GM12875 (cell line): Measurements from ENCODE around the gene ZNF860.

ENCODE experiments used
- H3K4me3 ChIP-seq: one replicate; pipeline ENCODE4 v1.5.1; 2011; ENCODE audit warnings: low read depth, low read length, control low read depth
- TF ChIP-seq, protein P1 (sequence below): IDR thresholded peaks from 2 replicates; pipeline ENCODE4 v1.5.1; 2011; ENCODE audit warnings: low read depth, mild to moderate bottlenecking, control low read depth, inconsistent platforms, low read length, moderate library complexity, borderline replicate concordance; ENCODE audit not compliant: insufficient read depth

ZNF860 gene

DNA sequence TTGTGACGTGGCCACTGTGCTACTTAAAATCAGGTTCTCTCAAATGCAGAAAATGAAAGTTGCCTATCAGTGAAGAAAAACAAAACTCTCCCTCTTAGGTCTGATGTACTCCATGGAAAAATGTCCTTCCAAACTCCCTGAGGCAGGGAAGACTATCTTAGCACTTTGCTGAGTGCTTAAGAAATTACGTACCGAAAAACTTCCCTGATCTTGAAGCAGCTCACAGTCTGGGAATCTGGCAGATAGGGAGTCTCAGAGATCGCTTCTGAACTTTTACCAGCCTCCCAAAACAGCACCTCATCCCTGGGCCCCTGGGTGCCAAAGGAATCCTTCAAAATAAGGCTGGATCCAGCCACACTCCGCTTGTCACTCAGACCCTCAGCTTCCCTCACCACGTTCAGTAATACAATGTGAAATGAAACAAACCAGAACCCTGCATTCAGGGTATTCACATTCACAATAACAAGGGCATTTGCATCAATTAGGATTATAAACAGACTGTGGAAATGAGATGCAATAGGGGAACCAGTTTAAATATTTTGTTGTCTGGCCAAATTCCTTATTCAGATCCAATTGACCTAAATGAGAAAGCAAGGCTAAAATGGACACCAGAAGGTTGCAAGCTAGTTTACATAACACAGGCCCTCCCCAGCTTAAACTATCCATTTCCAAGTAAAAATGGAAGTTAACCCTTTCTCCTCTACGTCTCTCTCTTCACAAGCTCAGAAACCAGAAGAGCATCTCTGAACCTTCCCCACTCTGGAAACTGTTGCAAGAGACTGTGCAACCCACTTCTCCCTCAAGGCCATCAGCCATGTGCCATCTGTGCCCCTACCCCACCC, 21.4 kb upstream of the ZNF860 start:
- TF ChIP-seq, protein P1, sequence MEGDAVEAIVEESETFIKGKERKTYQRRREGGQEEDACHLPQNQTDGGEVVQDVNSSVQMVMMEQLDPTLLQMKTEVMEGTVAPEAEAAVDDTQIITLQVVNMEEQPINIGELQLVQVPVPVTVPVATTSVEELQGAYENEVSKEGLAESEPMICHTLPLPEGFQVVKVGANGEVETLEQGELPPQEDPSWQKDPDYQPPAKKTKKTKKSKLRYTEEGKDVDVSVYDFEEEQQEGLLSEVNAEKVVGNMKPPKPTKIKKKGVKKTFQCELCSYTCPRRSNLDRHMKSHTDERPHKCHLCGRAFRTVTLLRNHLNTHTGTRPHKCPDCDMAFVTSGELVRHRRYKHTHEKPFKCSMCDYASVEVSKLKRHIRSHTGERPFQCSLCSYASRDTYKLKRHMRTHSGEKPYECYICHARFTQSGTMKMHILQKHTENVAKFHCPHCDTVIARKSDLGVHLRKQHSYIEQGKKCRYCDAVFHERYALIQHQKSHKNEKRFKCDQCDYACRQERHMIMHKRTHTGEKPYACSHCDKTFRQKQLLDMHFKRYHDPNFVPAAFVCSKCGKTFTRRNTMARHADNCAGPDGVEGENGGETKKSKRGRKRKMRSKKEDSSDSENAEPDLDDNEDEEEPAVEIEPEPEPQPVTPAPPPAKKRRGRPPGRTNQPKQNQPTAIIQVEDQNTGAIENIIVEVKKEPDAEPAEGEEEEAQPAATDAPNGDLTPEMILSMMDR, result no peak
- no peak overlapping the region for H3K4me3 ChIP-seq

DNA sequence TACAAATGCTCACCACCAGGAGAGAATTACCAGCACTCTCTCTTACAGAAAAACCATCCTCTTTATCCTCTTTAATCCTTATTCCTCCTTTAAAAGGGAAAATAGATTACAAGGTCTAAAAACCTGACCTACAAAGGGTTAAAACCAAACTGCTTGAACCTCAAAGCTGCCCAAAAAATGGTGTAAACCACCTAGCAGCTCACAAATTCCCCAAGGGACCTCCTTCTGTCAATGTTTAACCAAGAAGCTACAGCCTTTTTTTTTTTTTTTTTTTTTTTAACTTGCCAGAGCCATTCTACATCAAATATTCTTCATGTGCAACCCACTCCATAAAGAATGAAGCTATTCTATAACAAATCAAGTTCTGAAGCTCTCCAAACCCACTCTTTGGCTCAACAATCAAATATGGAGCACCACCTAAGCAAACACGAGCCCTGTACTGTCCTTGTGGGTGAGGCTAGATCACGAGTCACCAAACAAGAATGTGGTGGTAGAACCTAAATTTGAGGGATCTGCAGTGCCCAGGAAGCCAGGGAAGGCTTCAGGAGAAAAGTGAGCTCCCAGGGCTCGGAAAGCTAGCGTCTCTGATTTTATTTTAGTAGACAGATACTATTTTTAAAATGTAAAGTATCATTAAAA, 20.6 kb upstream of the ZNF860 start:
- H3K4me3 ChIP-seq, result no peak overlapping the region
- TF ChIP-seq, protein P1, result no peak

DNA sequence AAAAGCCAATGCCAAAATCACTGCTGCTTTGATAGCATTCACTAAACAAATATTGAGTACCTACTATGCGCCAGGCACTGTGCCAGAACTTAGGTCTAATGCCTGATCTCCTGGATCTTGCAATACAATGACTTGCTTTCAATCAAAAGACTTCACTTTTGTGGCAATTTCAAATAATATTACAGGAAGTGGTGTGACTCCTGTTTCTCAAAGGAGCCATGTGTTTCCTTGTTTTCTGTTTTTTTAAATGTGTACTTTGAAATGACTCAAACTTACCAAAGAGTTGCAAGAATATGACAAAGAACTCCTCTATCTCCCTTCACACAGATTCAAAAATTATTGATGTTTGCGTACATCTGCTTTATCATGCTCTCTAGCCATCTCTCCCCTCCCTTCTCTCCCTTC, 18.7 kb upstream of the ZNF860 start:
- TF ChIP-seq, protein P1, result no peak
- no peak overlapping the region for H3K4me3 ChIP-seq

DNA sequence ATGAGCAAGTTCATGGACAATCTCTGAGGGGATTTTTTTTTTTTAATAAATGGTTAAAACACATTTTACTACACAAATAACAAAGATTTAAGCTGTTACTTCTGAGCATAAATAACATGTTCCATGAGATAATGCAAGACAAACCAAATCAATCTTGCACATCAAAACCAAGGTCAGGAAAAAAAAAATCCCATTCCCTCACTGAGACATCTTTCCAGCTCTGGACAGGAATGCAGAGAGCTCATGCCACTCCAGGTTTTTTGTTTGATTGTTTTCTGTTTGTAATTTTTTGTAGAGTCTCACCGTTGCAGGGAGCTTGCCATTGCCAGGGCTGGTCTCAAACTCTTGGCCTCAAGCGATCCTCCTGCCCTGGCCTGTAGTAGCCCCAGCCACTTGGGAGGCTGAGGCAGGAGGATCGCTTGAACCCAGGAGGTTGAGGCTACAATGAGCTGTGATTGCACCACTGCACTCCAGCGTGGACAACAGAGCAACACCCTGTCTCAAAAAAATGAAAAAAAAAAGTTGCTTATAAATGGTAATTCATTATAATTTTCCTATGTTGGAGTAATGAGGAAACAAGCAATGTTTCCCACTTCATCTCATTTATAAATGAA, 14.5 kb upstream of the ZNF860 start:
- TF ChIP-seq, protein P1, result no peak
- no peak overlapping the region for H3K4me3 ChIP-seq

DNA sequence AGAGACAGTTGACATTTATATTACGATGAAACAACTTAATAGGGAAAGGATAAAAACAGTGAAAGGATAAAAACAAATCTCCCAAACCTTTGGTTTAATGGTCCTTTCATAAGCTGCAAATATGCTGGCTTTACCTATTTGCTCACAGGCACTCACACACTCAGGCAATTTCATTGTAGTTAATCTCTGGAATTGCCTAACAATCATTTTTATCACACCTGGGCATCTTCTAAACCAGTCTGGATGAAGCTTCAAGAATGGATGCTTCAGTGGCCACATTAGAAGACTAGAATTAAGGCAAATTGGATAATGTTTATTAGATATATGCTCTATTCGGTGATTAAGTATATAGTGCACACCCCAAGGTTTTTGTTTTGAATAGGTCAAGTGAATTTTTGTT, 14.0 kb upstream of the ZNF860 start:
- TF ChIP-seq, protein P1, result no peak
- H3K4me3 ChIP-seq, result no peak overlapping the region

DNA sequence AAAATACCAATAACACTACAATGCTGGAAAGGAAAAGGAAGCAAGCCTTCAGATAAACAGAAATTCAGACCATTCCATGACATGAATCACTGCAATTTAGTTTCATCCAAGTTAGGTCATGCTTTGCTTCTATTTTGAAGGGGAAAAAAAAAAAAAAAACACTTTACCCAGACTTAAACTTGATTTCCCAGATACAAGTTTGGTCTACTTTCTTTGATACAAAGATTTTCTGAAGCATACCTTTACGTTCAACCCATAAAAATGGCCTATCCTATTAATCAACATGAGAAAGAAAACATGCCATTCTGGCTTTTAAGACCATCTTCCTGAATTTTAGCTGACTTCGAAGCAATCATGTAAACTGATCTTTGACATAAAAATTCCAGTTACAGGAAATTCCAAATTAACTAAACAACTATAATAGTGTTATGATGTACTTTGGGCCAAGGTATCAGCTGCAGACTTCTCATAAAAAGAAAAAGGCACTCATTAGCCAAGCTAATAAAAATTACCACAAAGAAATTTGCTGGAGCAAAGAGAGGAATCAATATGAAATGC, 13.1 kb upstream of the ZNF860 start:
- TF ChIP-seq, protein P1, result no peak
- no peak overlapping the region for H3K4me3 ChIP-seq
